Measurements from ENCODE around the gene HOGA1. TPM values are rescaled to one million over a fixed set of nuclear protein-coding genes. Genes with fewer than 3 reads are reported as not detected.

HOGA1 gene
- polyA plus RNA-seq, 1 of the 3 experiments (the other 2 are of a cell fraction): 2.9 TPM

GRCh38 chr10:97547962-97548361 lies 36.2 kb upstream of the HOGA1 start:
- Histone ChIP-seq H4K20me1 (ENCODE audit: insufficient read depth) (no peaks in the 10 kb centered on the region), H2AFZ (ENCODE audit: low read depth) (no peak overlapping the region), H3K9ac (no peak overlapping the region), H3K4me1 (ENCODE audit: control insufficient read depth in 1 of 2, insufficient read depth in 2 of 2, low read depth in 1 of 2, low read length in 1 of 2) (peaks cover 27 to 30% of the 10 kb centered on the region in 2 experiments; a peak in 3 of 4 replicates), H3K27ac (ENCODE audit: low read depth in 2 of 2, low read length in 1 of 2) (no peak overlapping the region; a peak in 1 of 4 replicates), H3F3A (replicated peaks; ENCODE audit: insufficient read depth) (peaks cover 13% of the 10 kb centered on the region), H3K4me3 (ENCODE audit: low read depth in 2 of 2, low read length in 1 of 2) (no peak overlapping the region), H3K36me3 (replicated peaks in 1 of 2; ENCODE audit: control insufficient read depth in 1 of 2, insufficient read depth in 2 of 2, low read length in 1 of 2) (no peaks in the 10 kb centered on the region), H3K9me2 (no peaks in the 10 kb centered on the region), H3K79me2 (ENCODE audit: insufficient read depth) (peaks cover 48% of the 10 kb centered on the region), H3K9me3 (no peaks in the 10 kb centered on the region), H3K27me3 (ENCODE audit: insufficient read depth) (no peaks in the 10 kb centered on the region), H3K4me2 (no peak overlapping the region)
- DNase-seq: no peak
- WGBS (ENCODE audit: low lambda C conversion rate): 90% methylated on average over 3 of the region's 4 CpGs
- POLR2A ChIA-PET: no interaction called here
- TF ChIP-seq FOXJ3 (CRISPR knock-in tag; IDR thresholded peaks at IDR 0.05) (no peak), TCF12 (IDR thresholded peaks at IDR 0.05) (0 out of 2 replicates have a peak, but pooled peaks have one; percentile 5), EZH2phosphoT487 (IDR thresholded peaks at IDR 0.05; ENCODE audit: borderline replicate concordance, low read depth) (no peak)
- CTCF ChIA-PET: interaction anchor here (0.5 to 8.4 kb wide), 7 partner anchors 9 to 224 kb away, joined by 3 to 132 read pairs (median 3); no protein-coding TSS in a partner anchor

GRCh38 chr10:97548828-97549455 lies 35.2 kb upstream of the HOGA1 start:
- 92% methylated on average over 13 of the region's 13 CpGs for WGBS (ENCODE audit: low lambda C conversion rate)

DNA sequence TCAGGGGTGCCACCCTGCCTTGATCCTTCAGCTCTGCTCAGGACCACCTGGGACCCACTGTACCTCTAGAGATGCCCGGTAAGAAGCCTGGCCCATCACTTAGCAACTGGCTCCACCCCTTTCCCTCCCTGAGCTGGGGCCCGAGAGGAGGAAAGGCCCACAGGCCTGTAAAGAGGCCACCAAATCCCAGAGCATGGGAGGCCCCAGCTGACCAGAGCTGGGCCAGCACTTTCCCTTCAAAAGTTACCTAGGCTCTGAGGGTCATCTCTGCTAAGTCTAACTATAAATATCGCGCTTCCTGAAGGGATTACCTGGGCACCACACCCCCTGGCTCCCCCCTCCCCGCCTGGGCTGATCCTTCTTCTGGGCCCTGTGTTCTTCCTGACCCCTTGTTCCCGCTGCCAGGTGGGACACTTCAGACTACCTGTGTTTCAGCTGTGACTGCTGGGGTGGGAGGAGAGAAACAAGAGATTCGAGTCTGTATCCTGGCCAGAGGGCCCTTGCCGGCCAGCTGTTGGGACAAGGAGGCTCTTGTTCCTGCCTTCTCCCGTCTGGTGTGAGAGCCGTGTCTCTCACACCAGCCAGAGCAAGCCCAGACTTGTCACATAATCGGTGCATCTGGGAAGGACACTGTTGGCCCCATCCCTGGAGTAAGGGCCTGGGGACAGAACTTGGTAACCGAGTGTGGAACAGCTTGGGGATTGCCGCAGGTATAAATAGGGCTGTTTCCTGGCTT lies 34.4 kb upstream of the HOGA1 start:
- 0 out of 2 replicates have a peak overlapping the region, but pooled peaks have one; percentile 26 for H3K9ac ChIP-seq
- no peak overlapping the region for H2AFZ ChIP-seq (ENCODE audit: low read depth)
- no peaks in the 10 kb centered on the region for H3K9me2 ChIP-seq
- no peaks in the 10 kb centered on the region for H3K36me3 ChIP-seq (replicated peaks in 1 of 2; ENCODE audit: control insufficient read depth in 1 of 2, insufficient read depth in 2 of 2, low read length in 1 of 2)
- peak overlapping the region; percentile 41; the same call in 1 of the 2 replicates for H3K4me2 ChIP-seq
- no peaks in the 10 kb centered on the region for H3K9me3 ChIP-seq
- TF ChIP-seq MXI1 (IDR thresholded peaks at IDR 0.05; ENCODE audit: low read depth, low read length) (0 out of 2 replicates have a peak, but pooled peaks have one; percentile 19), REST (IDR thresholded peaks at IDR 0.05; ENCODE audit: low read depth, low read length) (no peak), ELF1 (IDR thresholded peaks at IDR 0.05) (no peak)
- H3K4me1 ChIP-seq (ENCODE audit: control insufficient read depth in 1 of 2, insufficient read depth in 2 of 2, low read depth in 1 of 2, low read length in 1 of 2): peaks cover 21 to 27% of the 10 kb centered on the region in 2 experiments; a peak in 3 of 4 replicates
- WGBS (ENCODE audit: low lambda C conversion rate): 78% methylated on average over 9 of the region's 13 CpGs
- H4K20me1 ChIP-seq (ENCODE audit: insufficient read depth): no peaks in the 10 kb centered on the region
- peaks cover 44% of the 10 kb centered on the region for H3K79me2 ChIP-seq (ENCODE audit: insufficient read depth)
- ChIA-PET CTCF (interaction anchor here (6.1 to 8.4 kb wide), 4 partner anchors 9 to 85 kb away, joined by 53 to 132 read pairs (median 62); partner anchors contain the start of gene ANKRD2), POLR2A (interaction anchor here (0.6 to 1.0 kb wide), 3 partner anchors 51 to 97 kb away, joined by 3 to 5 read pairs (median 3); partner anchors contain the start of genes MMS19 and UBTD1)
- no peak overlapping the region for H3K4me3 ChIP-seq (ENCODE audit: low read depth in 2 of 2, low read length in 1 of 2)
- H3F3A ChIP-seq (replicated peaks; ENCODE audit: insufficient read depth): no peaks in the 10 kb centered on the region
- H3K27me3 ChIP-seq (ENCODE audit: insufficient read depth): no peaks in the 10 kb centered on the region
- peak; percentile 56 for DNase-seq
- peak overlapping the region; percentile 31 to 73; a peak in 3 of 4 replicates for H3K27ac ChIP-seq (ENCODE audit: low read depth in 2 of 2, low read length in 1 of 2)

More at GRCh38 chr10:97548828-97549455, 35.2 kb upstream of the HOGA1 start:
- H3K9me2 ChIP-seq: no peaks in the 10 kb centered on the region
- H3K4me1 ChIP-seq (ENCODE audit: control insufficient read depth in 1 of 2, insufficient read depth in 2 of 2, low read depth in 1 of 2, low read length in 1 of 2): peaks cover 23 to 27% of the 10 kb centered on the region in 2 experiments; a peak in 3 of 4 replicates
- no peak overlapping the region for H3K4me3 ChIP-seq (ENCODE audit: low read depth in 2 of 2, low read length in 1 of 2)
- no peaks in the 10 kb centered on the region for H3K9me3 ChIP-seq
- ChIA-PET CTCF (interaction anchor here (1.2 to 8.4 kb wide), 5 partner anchors 8 to 85 kb away, joined by 3 to 132 read pairs (median 61); partner anchors contain the start of gene ANKRD2), POLR2A (no interaction called here)
- TF ChIP-seq CHD2 (IDR thresholded peaks at IDR 0.05; ENCODE audit: low read length, partially characterized antibody): no peak
- TF ChIP-seq MXI1 (IDR thresholded peaks at IDR 0.05; ENCODE audit: low read depth, low read length): no peak
- TF ChIP-seq JUND (IDR thresholded peaks at IDR 0.05): no peak
- no peak for TF ChIP-seq FOSL2 (IDR thresholded peaks at IDR 0.05; ENCODE audit: borderline replicate concordance, low read depth)
- no peak for TF ChIP-seq TEAD4 (IDR thresholded peaks at IDR 0.05; ENCODE audit: borderline replicate concordance, insufficient read depth)
- TF ChIP-seq POLR2AphosphoS5 (IDR thresholded peaks at IDR 0.05; ENCODE audit: low read depth, low read length): no peak
- TF ChIP-seq SMC3 (IDR thresholded peaks at IDR 0.05; ENCODE audit: low read depth, low read length): no peak
- no peak for TF ChIP-seq NRF1 (IDR thresholded peaks at IDR 0.05; ENCODE audit: low read depth, low read length)
- no peak for DNase-seq
- no peak overlapping the region for H3K9ac ChIP-seq
- H3F3A ChIP-seq (replicated peaks; ENCODE audit: insufficient read depth): peaks cover 5% of the 10 kb centered on the region
- no peaks in the 10 kb centered on the region for H4K20me1 ChIP-seq (ENCODE audit: insufficient read depth)
- H3K79me2 ChIP-seq (ENCODE audit: insufficient read depth): peaks cover 46% of the 10 kb centered on the region
- H3K27ac ChIP-seq (ENCODE audit: low read depth in 2 of 2, low read length in 1 of 2): peak overlapping the region; percentile 31 to 73; a peak in 3 of 4 replicates
- H3K4me2 ChIP-seq: peak overlapping the region; percentile 41; the same call in 1 of the 2 replicates
- H2AFZ ChIP-seq (ENCODE audit: low read depth): no peak overlapping the region
- H3K27me3 ChIP-seq (ENCODE audit: insufficient read depth): no peaks in the 10 kb centered on the region
- no peaks in the 10 kb centered on the region for H3K36me3 ChIP-seq (replicated peaks in 1 of 2; ENCODE audit: control insufficient read depth in 1 of 2, insufficient read depth in 2 of 2, low read length in 1 of 2)
